K562 (cell line): ENCODE results near the gene ARMC12. TPM values are rescaled to one million over a fixed set of nuclear protein-coding genes. Genes with fewer than 3 reads are reported as not detected.

ENCODE experiments used
- ATF6 ChIP-seq: sonication (generic); formaldehyde crosslinking; IDR thresholded peaks from 2 replicates; pipeline ENCODE4 v1.4.0; 2020; ENCODE audit warnings: mild to moderate bottlenecking, missing genetic modification reagents
- GTF2E2 ChIP-seq: fragments of 200-800 bp; sonication (Bioruptor generic); IDR thresholded peaks from 2 replicates; pipeline ENCODE4 v1.6.1; 2016; ENCODE audit warnings: missing genetic modification characterization, missing compliant biosample characterization
- HDAC1 ChIP-seq, 2 experiments: fragments of 450-650 bp; IDR thresholded peaks; 2 replicates each; pipeline ENCODE4 v1.6.1; 2016 to 2017; ENCODE audit warnings: inconsistent platforms in 1 of 2, mild to moderate bottlenecking in 1 of 2, moderate library complexity in 1 of 2
- KDM5B ChIP-seq: fragments of 200-600 bp; sonication (generic); IDR thresholded peaks from 2 replicates; pipeline ENCODE4 v1.6.1; 2012; ENCODE audit warnings: low read depth, mild to moderate bottlenecking, moderate library complexity, low read length, control low read depth, inconsistent platforms; ENCODE audit not compliant: insufficient replicate concordance
- KLF1 ChIP-seq: fragments of 450-650 bp; IDR thresholded peaks from 2 replicates; pipeline ENCODE4 v1.6.1; 2016; ENCODE audit warnings: missing genetic modification characterization, missing compliant biosample characterization
- L3MBTL2 ChIP-seq: fragments of 450-650 bp; IDR thresholded peaks from 2 replicates; pipeline ENCODE4 v1.6.1; 2016; ENCODE audit warnings: mild to moderate bottlenecking, moderate library complexity
- NCOA4 ChIP-seq: fragments of 450-650 bp; IDR thresholded peaks from 2 replicates; pipeline ENCODE4 v1.6.1; 2018; ENCODE audit warnings: mild to moderate bottlenecking; ENCODE audit not compliant: partially characterized antibody
- RAD51 ChIP-seq: fragments of 450-650 bp; IDR thresholded peaks from 2 replicates; pipeline ENCODE4 v1.7.1; 2016; ENCODE audit warnings: low read depth, mild to moderate bottlenecking, borderline replicate concordance
- SMAD1 ChIP-seq: fragments of 150-350 bp; IDR thresholded peaks from 2 replicates; pipeline ENCODE4 v1.6.1; 2014; ENCODE audit warnings: low read length, low read depth; ENCODE audit not compliant: partially characterized antibody
- TOE1 ChIP-seq, 2 experiments: fragments of 450-650 bp in 1 of 2; sonication (generic) in 1 of 2; formaldehyde crosslinking in 1 of 2; IDR thresholded peaks; 2 replicates each; pipeline versions ENCODE4 v1.7.1 to v1.8.0; 2016 to 2022; ENCODE audit warnings: borderline replicate concordance in 2 of 2, mild to moderate bottlenecking in 2 of 2, antibody characterized with exemption in 1 of 2, inconsistent platforms in 1 of 2, low read depth in 1 of 2, missing genetic modification reagents in 1 of 2, moderate library complexity in 1 of 2
- USF2 ChIP-seq: sonication (generic); formaldehyde crosslinking; IDR thresholded peaks from 2 replicates; pipeline ENCODE4 v1.5.0; 2020; ENCODE audit warnings: missing genetic modification reagents
- YY1 ChIP-seq, 3 experiments: IDR thresholded peaks; 2 replicates each; pipeline ENCODE4 v1.6.1; 2011; ENCODE audit warnings: low read length in 2 of 3, mild to moderate bottlenecking in 2 of 3, moderate library complexity in 2 of 3, borderline replicate concordance in 1 of 3, control low read depth in 1 of 3, low read depth in 1 of 3; ENCODE audit not compliant: insufficient read depth in 3 of 3, insufficient replicate concordance in 2 of 3, control insufficient read depth in 1 of 3, insufficient read length in 1 of 3; ENCODE audit errors: extremely low read depth in 1 of 3
- ZBTB2 ChIP-seq: fragments of 450-650 bp; IDR thresholded peaks from 2 replicates; pipeline ENCODE4 v1.6.1; 2016; ENCODE audit warnings: antibody characterized with exemption
- ZBTB43 ChIP-seq: sonication (generic); formaldehyde crosslinking; IDR thresholded peaks from 2 replicates; pipeline ENCODE4 v1.8.0; 2023; ENCODE audit warnings: mild to moderate bottlenecking, missing genetic modification reagents
- ZBTB9 ChIP-seq: fragments of 450-650 bp; formaldehyde crosslinking; IDR thresholded peaks from 2 replicates; pipeline ENCODE4 v1.4.0; 2020; ENCODE audit warnings: mild to moderate bottlenecking, moderate library complexity
- ZNF175 ChIP-seq: fragments of 200-800 bp; sonication (Bioruptor generic); IDR thresholded peaks from 2 replicates; pipeline ENCODE4 v1.6.1; 2016; ENCODE audit warnings: low read depth, mild to moderate bottlenecking, missing genetic modification characterization, missing compliant biosample characterization
- polyA plus RNA-seq, 8 experiments: library from polyadenylated mRNA; depleted of rRNA in 4 of 8; stranded (reverse) in 5 of 8; unstranded in 3 of 8; fragments of >200 nt; fragmentation: Nextera tagmentation in 2 of 8; fragmentation: Illumina TruSeq in 1 of 8; extraction: Ambion mirVana in 2 of 8; extraction: Trizol in 1 of 8; gene quantifications; 2 replicates each; pipeline versions ENCODE4 v1.2.1 to v1.2.3, GENCODE V29; 2011 to 2014; ENCODE audit warnings: inconsistent platforms in 1 of 8, missing spikeins in 1 of 8
- total RNA-seq, 7 experiments: library from RNA; depleted of rRNA in 6 of 7; stranded (reverse); fragments of >200 nt in 6 of 7; fragmentation: Illumina TruSeq in 2 of 7; extraction: Trizol in 2 of 7; gene quantifications; 2 replicates each; pipeline versions ENCODE4 v1.2.1 to v1.2.3, GENCODE V29; 2011 to 2021; ENCODE audit warnings: low replicate concordance in 1 of 7

The ARMC12 gene
- total and polyA plus RNA-seq, 9 of the 15 experiments (the other 6 are each of a cell fraction or from before 2014, with no cell fraction given), result 0.09 to 0.58 (median 0.31) TPM; not detected in 3

- TF ChIP-seq HDAC1 (IDR thresholded peaks at IDR 0.05) (peak in 1 of 2 experiments; percentile 7; a peak in 1 of 4 replicates), USF2 (CRISPR knock-in tag) (peak; percentile 89), KLF1 (tag) (0 out of 2 replicates have a peak, but pooled peaks have one; percentile 32), RAD51 (peak; percentile 98), ATF6 (CRISPR knock-in tag) (no peak), ZBTB43 (CRISPR knock-in tag) (0 out of 2 replicates have a peak, but pooled peaks have one; percentile 58), GTF2E2 (tag) (0 out of 2 replicates have a peak, but pooled peaks have one; percentile 43), ZNF175 (no peak; the same call in 1 of the 2 replicates), NCOA4 (no peak), ZBTB2 (0 out of 2 replicates have a peak, but pooled peaks have one; percentile 10), KDM5B (peak; percentile 6), L3MBTL2 (peak; percentile 15; the same call in 1 of the 2 replicates), YY1 (IDR thresholded peaks at IDR 0.05; ENCODE audit: borderline replicate concordance in 1 of 3, control insufficient read depth in 1 of 3, extremely low read depth in 1 of 3, insufficient read depth in 3 of 3, insufficient read length in 1 of 3, insufficient replicate concordance in 2 of 3, low read depth in 1 of 3, low read length in 2 of 3) (peak in 1 of 3 experiments; percentile 10), ZBTB9 (CRISPR knock-in tag) (peak; percentile 71; the same call in 1 of the 2 replicates), TOE1 (IDR thresholded peaks at IDR 0.05; ENCODE audit: borderline replicate concordance) (peak; percentile 99), TOE1 (CRISPR knock-in tag; IDR thresholded peaks at IDR 0.05; ENCODE audit: borderline replicate concordance, low read depth) (no peak), SMAD1 (no peak)
Measured at GRCh38 chr6:35727231-35727934, 9.4 kb upstream of the ARMC12 start (continued).
